GM18499 (cell line): ENCODE data around the gene ANLN.
"Not testable (repeated sequence)": the region's sequence is repeated elsewhere in the genome, so short reads cannot be mapped to it uniquely, and the experiment has no call there.

Experiments
- ATAC-seq: cut with Tn5 transposase; IDR thresholded peaks from one replicate; pipeline ENCODE4 v1.9.1; 2021; ENCODE audit warnings: moderate number of reproducible peaks; ENCODE audit not compliant: insufficient read depth, unreplicated experiment

ANLN gene

GRCh38 chr7:36378555-36378954 lies 11.1 kb upstream of the ANLN start:
- not testable (repeated sequence) for ATAC-seq

GRCh38 chr7:36379831-36380504 lies 9.7 kb upstream of the ANLN start:
- no peak for ATAC-seq

- no peak for ATAC-seq
Observed at GRCh38 chr7:36381056-36381455, 8.6 kb upstream of the ANLN start.

- ATAC-seq: not testable (repeated sequence)
Observed at GRCh38 chr7:36383284-36383683, 6.4 kb upstream of the ANLN start.

GRCh38 chr7:36385646-36386045 lies 4.0 kb upstream of the ANLN start:
- not testable (repeated sequence) for ATAC-seq

- no peak for ATAC-seq
Observed at GRCh38 chr7:36387435-36388231, 2.0 kb upstream of the ANLN start.

GRCh38 chr7:36388423-36388822 lies 1.2 kb upstream of the ANLN start:
- no peak for ATAC-seq

- ATAC-seq: no peak
Observed at GRCh38 chr7:36390199-36391090, 783 bp downstream of the ANLN start.

- ATAC-seq: peak; percentile 39
Observed at GRCh38 chr7:36391436-36392198, 2.0 kb downstream of the ANLN start.

GRCh38 chr7:36393826-36394225 lies 4.2 kb downstream of the ANLN start:
- no peak for ATAC-seq

GRCh38 chr7:36395171-36395894 lies 5.7 kb downstream of the ANLN start:
- ATAC-seq: no peak

GRCh38 chr7:36396150-36396549 lies 6.5 kb downstream of the ANLN start:
- no peak for ATAC-seq

- ATAC-seq: no peak
Observed at GRCh38 chr7:36400036-36400435, 10.4 kb downstream of the ANLN start.

GRCh38 chr7:36400606-36401005 lies 10.9 kb downstream of the ANLN start:
- no peak for ATAC-seq

- no peak for ATAC-seq
Observed at GRCh38 chr7:36403452-36403851, 13.8 kb downstream of the ANLN start.

GRCh38 chr7:36404639-36405408 lies 15.2 kb downstream of the ANLN start:
- no peak for ATAC-seq

- no peak for ATAC-seq
Observed at GRCh38 chr7:36405409-36405803, 15.7 kb downstream of the ANLN start.

- no peak for ATAC-seq
Observed at GRCh38 chr7:36406156-36406555, 16.5 kb downstream of the ANLN start.
